NB4 (cell line): ENCODE data around the gene SOX14.

ENCODE experiments used
- DNase-seq: peaks from one replicate; pipeline ENCODE4 v3.0.0; 2010; ENCODE audit warnings: low read depth
- H3K4me3 ChIP-seq: one replicate; pipeline ENCODE4 v1.5.1; 2011; ENCODE audit warnings: mild to moderate bottlenecking, low read depth, low read length, moderate library complexity
- CTCF ChIP-seq: IDR thresholded peaks from one replicate; pipeline ENCODE4 v1.5.1; 2012; ENCODE audit warnings: low read depth, low read length
- MAX ChIP-seq: IDR thresholded peaks from 2 replicates; pipeline ENCODE4 v1.6.1; 2011; ENCODE audit warnings: low read depth, low read length
- MYC ChIP-seq: IDR thresholded peaks from 2 replicates; pipeline ENCODE4 v1.6.1; 2011; ENCODE audit warnings: low read depth, low read length
- POLR2A ChIP-seq: IDR thresholded peaks from 2 replicates; pipeline ENCODE4 v1.6.1; 2011; ENCODE audit warnings: mild to moderate bottlenecking; ENCODE audit not compliant: insufficient read length; ENCODE audit errors: extremely low read depth

SOX14 gene

GRCh38 chr3:137770066-137770834 is 6.1 kb downstream of the SOX14 start:
- TF ChIP-seq MYC, result no peak
- TF ChIP-seq MAX, result no peak
- no peak for TF ChIP-seq POLR2A
- no peak for TF ChIP-seq CTCF
- DNase-seq, result no peak
- no peak overlapping the region for H3K4me3 ChIP-seq

GRCh38 chr3:137770835-137771399 is 6.8 kb downstream of the SOX14 start:
- DNase-seq, result no peak
- no peak overlapping the region for H3K4me3 ChIP-seq

GRCh38 chr3:137771401-137772213 is 7.5 kb downstream of the SOX14 start:
- H3K4me3 ChIP-seq, result no peak overlapping the region
- no peak for TF ChIP-seq POLR2A
- no peak for TF ChIP-seq MYC
- no peak for TF ChIP-seq MAX
- TF ChIP-seq CTCF, result no peak
- DNase-seq, result no peak

More at GRCh38 chr3:137770835-137771399, 6.8 kb downstream of the SOX14 start:
- TF ChIP-seq POLR2A (no peak), CTCF (no peak), MAX (no peak), MYC (no peak)

GRCh38 chr3:137772214-137772955 is 8.3 kb downstream of the SOX14 start:
- no peak for DNase-seq
- H3K4me3 ChIP-seq, result no peak overlapping the region
- TF ChIP-seq POLR2A (no peak), MYC (no peak), CTCF (no peak), MAX (no peak)

GRCh38 chr3:137778941-137779340 is 14.8 kb downstream of the SOX14 start:
- H3K4me3 ChIP-seq, result no peak overlapping the region
- TF ChIP-seq CTCF, result no peak
- no peak for TF ChIP-seq MYC
- TF ChIP-seq POLR2A, result no peak
- TF ChIP-seq MAX, result no peak
- no peak for DNase-seq
